Stimulated activated CD4-positive, alpha-beta T cell treated with anti-CD3 and anti-CD28 coated beads, Interleukin-12 subunit alpha, Interleukin-12 subunit beta, amount 100 ng/mL, for 24 hours (primary cell): ENCODE results near the gene IL20RB.

ENCODE experiments used
- DNase-seq, 2 experiments: peaks; one replicate each; pipeline ENCODE4 v3.0.0-alpha.2; 2020; ENCODE audit warnings: low read depth in 2 of 2

IL20RB gene, protein sequence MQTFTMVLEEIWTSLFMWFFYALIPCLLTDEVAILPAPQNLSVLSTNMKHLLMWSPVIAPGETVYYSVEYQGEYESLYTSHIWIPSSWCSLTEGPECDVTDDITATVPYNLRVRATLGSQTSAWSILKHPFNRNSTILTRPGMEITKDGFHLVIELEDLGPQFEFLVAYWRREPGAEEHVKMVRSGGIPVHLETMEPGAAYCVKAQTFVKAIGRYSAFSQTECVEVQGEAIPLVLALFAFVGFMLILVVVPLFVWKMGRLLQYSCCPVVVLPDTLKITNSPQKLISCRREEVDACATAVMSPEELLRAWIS

DNA sequence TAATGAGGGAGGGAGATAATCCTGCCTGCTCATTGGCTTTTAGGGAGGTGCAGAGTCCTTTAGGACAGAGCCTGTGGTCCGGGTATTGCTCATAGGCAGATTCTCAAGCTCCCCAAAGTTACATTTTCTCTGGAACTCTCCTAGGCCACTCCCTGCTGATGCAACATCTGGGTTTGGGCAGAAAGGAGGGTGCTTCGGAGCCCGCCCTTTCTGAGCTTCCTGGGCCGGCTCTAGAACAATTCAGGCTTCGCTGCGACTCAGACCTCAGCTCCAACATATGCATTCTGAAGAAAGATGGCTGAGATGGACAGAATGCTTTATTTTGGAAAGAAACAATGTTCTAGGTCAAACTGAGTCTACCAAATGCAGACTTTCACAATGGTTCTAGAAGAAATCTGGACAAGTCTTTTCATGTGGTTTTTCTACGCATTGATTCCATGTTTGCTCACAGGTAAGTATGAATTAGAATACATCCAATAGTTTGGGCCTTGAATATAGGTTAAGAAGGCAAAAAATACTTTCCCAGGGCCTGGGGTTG is at the start of gene IL20RB:
TSS of gene IL20RB (plus strand) at position 233 of the 538 bp plus-strand sequence. CDS start at position 364, 131 bp downstream.
- DNase-seq: no peak

DNA sequence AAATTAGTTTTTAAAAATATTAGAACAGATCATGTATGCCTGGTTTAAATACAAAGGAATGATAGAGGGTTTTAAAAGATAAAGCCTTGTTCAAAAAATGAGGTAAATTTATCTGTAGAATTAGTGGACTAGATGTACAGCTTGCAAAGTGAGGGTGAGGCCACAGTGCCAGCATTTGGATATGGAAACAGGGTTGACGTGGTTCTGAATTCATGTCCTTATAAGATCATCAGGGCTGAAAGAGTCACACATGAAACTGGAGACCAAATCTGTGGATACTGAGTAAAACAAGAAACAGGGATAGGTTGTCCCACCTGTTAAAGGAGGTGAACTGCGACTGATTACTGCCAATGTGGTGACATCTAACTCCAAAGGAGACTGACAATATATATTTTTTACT is 49.5 kb upstream of the IL20RB start:
- no peak for DNase-seq

DNA sequence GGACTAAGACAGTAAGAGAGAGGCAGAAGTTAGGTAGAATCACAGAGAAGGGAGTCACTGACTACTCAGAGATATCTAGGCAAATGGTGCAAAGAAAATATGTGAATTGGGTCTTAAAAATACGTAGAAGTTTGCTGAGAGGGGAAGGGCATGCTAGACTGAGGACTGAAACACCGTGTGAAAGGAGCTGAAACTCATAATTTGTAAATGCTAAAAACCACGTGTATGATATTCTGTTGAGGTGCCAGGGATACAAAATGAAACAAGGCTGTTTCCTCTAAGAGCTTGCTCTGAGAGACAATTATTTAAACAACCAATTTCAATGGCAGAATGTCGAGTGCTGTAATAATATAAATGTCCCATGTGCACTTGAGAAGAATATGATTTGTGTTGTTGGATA is 48.6 kb upstream of the IL20RB start:
- DNase-seq: no peak

DNA sequence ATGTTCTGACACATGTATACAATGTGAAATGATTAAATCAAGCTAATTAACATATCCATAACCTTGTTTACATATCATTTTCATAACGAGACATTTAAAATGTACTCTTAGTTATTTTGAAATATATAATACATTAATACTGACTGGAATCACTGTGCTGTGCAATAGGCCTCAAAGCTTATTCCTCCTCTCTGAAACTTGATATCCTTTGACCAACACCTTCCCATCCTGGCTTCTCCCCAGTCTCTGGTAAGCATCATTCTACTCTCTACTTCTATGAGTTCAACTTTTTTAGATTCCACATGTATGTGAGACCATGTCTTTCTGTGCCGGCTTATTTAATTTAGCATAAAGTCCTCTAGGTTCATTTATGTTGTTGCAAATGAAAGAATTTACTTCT is 47.1 kb upstream of the IL20RB start:
- no peak for DNase-seq

DNA sequence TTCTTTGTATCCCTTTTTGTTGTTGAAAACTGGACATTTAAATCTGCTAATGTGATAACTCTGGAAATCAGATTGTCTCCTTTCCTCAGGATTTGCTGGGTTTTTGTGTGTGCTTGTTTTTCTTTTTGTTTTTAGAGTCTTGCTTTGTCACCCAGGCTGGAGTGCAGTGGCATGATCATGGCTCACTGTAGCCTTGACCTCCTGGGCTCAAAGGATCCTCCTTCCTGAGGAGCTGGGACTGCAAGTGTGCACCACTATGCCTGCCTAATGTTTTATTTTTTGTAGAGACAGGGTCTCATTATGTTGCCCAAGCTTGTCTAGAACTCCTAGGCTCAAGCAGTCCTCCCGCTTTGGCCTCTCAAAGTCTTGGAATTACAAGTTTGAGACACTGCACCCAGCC is 44.6 kb upstream of the IL20RB start:
- no peak for DNase-seq

DNA sequence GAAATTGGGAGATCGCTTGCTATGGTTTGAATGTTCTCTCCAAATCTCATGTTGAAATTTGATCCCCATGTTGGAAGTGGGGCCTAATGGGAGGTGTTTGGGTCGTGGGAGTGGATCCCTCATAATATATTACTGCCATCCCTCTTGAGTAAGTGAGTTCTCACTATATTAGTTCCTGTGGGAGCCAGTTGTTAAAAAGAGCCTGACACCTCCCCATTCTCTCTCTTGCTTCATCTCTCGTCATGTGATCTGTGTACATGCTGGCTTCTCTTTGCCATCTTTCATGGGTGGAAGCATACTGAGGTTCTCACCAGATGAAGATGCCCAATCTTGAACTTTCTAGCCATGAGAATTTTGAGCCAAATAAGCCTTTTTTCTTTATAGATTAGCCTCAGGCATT is 43.0 kb upstream of the IL20RB start:
- DNase-seq: no peak

DNA sequence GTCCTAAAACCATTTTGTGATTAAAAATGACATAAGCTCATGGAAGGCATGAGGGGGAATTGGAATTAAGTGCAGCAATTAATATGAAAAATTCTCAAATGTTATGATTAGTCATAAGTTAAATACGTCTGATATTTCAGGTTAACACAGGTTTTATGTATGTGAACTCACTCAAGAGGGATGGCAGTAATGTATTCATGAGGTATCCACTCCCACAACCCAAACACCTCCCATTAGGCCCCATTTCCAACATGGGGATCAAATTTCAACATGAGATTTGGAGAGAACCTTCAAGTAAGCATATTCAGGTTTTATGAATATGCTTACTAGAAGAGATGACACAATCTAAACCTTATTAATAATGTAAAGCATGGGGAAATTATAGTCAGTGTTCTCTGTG is 41.6 kb upstream of the IL20RB start:
- no peak for DNase-seq

DNA sequence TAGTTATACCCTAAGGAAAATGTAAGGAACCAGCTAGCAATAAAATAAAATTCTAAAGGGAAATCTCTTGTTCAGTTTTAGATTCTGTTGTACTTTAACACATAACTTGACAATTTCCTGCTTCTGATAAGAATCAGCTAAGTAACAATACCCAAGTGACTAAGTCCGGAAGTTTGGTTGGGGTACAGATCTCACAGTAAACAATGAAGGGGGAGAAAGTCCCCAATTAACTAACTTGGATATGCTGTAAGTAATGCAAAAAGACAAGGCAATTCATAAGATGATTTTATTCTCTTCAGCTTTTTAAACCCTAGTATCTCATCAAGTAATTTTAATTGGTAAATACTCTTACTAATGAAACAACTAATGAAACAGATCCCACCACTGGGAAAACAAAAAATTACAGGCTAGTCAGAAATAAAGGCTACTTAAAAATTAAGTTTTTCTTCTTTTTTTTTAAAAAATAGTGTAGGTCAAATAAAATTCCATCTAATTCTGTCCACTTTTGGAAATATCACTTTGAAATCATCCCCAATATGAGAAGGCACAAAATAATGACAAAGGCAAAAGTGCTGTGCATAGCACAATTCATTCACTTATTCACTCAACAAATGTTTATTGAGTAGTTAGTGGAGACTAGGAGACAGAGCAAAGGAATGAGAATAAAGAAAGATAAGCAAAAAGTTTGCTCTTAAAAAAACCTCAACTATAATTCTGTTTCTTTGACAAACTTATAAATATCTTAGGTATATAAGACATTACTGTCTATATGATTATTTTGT is 37.8 kb upstream of the IL20RB start:
- no peak for DNase-seq

DNA sequence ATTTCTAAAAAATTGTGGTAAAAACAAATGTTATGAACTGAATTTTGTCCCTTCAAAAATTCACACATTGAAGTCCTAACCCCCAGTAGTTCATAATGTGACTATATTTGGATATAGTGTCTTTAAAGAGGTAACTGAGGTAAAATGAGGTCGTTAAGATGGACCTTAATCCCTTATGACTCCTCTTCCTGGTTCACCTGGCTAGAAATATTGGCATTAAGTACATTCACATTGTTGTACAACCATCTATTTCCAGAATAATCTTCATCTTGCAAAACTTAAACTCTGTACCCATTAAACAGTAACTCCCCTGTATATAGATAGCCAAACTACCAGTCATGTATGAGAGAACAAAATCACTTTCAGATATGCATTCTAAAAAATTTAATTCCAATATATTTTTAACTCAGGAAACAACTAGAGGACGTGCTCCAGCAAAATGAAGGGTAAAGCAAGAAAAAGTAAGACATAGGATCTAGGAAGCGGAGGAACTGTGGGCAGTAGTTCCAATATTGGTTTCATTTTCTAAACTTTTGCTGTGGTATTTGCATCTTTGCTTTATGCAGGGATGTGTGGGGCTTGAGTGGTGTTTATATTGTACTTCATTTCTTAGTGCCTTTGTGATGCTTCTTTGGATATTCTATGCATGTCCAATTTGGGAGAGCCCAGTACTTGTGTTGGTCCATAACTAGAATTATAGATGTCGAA is 36.7 kb upstream of the IL20RB start:
- DNase-seq: no peak

DNA sequence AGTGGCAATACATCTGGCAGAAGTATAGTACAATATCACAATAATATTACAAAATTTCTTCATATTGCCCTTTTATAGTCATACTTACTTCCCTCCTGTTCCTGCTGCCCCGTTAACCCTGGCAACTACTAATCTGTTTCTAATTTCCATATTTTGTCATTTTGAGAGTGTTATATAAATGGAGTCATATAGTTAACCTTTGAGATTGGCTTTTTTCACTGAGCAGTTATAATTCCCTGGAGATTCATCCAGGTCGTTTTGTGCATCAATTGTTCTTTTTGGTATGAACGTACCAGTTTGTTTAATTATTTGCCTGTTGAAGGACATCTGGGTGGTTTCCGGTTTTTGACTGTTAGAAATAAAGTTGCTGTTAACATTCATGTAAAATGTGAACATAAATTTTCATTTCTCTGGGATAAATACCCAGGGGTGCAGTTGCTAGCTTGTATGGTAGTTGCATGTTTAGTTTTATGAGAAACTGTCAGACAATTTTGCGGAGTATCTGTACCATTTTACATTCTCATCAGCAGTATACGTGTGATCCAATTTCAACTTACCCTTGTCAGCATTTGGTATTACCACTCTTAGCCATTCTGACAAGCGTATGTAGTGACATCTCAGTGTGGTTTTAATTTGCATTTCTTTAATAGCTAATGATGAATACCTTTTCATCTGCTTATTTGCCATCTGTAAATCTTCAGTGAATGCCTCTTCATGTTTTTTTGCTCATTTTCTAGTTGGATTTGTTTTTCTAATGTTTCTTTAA is 32.2 kb upstream of the IL20RB start:
- no peak for DNase-seq

DNA sequence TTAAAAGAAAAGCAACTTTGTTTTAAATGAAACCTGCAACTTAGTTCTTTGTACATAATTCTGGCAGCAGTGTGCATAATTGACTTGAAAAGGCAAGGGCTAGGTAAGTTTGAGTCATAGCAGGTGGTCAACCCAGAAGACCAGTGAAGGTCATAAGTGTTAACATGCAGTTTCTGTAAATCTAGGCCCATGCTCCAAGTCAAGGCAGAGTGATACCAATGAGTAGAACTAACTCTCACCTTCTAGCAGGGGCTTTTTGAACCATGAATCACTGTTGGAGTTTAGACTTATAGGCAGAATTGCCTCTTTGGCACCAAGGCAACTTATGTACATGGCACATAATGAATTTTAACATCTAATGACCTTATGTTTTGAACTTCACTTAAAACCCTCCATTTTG is 29.5 kb upstream of the IL20RB start:
- no peak for DNase-seq

DNA sequence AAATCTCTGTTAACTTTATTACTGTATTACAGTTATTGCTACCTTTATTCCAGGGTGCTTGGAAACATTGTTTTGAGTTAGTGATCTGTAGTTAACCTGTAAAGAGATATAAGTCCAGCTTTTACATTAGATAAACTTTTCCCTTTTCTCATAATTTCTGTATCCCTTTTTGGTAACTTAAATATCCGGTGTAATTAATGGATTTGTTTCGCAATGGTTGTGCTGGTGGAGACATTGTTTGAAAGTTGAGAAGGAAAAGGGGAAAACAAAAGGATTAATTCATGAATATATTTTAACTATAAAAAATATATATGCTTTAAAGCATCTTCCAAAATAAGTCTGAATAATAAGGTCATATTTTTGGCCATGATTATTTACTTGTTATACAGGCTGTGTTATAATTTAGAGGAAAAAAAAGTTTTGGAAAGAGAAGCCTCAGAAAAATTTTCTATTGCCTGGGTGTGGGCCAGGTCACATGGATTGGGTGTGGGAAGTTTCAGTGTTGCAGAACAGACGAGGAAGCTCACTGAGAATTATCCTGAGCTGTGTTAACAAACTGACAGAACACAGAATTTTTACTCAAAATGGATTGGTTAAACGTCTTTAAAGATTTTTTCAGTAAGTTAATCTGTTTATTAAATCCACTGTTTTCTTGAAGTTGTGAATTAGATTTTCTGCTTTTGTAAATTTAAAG is 27.7 kb upstream of the IL20RB start:
- DNase-seq: no peak

DNA sequence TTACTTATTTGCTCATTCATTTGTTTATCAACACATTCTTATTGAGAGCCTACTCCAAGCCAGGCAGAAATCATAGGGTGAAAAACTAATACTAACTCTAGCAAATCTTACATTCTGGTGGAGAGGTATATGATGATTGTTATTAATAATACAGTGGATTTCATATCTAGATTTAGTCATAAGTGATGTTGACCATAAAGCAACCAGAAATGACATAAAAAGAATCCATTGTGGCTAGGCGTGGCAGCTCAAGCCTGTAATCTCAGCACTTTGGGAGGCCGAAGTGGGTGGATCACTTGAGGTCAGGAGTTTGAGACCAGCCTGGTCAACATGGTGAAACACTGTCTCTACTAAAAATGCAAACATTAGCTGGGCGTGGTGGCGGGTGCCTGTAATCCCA is 26.2 kb upstream of the IL20RB start:
- no peak for DNase-seq

DNA sequence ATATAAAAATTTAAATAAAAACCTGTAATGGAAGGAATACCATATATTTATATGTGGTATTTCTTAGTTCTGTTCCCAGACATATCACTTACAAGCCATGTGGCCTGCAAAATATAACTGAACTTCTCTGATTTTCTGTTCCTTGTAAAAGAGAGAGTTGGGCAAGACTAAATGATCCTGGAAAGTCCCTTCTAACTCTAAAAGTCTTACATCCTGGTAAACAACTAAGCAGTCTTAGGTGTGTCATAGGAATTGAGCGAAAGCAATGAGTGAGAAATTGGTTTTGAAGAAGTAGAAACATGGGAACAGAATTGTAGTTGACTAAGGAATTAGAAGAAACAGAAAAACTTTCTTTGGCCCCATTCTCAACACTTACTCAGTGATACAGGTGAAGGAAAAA is 25.3 kb upstream of the IL20RB start:
- no peak for DNase-seq

DNA sequence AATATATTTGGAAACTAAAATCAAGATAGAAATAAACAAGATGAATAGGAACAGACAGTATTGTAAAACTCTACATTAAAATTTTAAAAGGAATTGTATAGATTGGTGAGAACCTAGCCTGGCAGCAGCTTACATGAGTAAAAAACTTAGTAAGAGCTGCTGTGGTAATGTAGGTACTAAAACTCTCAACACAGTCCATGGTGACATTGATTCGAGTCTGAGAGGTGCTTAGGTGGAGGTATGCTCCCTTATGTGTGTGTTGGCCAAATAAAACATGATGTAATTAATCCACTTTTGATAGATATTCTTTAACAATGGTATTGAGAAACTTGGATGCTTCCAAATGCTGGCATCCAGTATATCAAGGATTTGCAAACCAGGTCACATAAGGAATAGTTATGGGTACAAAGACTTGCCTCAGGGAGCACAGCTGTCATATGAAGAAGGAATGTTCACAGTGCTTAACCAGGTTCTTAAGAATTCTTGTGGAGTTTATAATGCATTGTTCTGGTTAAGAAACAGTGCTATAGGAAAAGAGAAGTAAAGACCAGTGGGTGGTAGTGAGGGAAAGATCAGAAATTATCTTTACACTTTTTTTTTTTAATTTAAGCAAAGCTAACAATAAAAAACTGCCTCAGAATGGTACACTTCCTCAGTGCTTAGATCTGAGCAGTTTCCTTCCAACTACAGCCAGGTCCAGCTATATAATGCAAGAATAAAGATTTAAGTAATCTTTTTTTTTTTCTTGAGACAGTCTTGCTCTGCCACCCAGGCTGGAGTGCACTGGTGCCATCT is 24.6 kb upstream of the IL20RB start:
- no peak for DNase-seq

DNA sequence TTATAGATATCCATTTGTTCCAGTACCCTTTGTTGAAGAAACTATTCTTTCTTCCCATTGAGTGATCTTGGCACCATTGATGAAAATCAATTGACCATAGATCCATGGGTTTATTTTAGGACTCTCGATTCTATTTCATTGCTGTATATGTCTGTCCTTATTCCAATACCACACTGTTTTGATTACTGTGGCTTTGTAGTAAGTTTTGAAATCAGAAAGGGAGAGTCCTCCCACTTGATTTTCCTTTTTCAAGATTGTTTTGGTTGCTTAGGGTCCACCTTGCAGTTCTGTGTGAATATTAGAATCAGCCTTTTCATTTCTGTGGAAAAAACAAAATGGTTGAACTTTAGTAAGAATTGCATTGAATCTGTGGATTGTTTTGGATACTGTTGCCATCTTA is 20.6 kb upstream of the IL20RB start:
- no peak for DNase-seq

DNA sequence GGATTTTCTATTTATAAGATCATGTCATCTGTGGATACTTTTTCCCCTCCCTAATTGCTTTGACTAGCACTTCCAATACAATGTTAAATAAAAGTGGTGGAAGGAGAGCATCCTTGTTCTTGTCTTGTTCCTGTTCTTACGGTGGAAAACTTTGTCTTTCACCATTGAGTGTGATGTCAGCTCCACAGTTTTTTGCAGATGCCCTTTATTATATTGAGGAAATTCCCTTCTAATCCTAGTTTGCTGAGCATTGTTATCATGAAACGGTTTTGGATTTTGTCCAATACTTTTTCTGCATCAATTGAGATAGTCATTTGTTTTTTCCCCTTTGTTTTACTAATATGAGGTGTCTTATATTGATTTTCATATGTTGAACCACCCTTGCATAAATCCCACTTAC is 19.9 kb upstream of the IL20RB start:
- DNase-seq: no peak

DNA sequence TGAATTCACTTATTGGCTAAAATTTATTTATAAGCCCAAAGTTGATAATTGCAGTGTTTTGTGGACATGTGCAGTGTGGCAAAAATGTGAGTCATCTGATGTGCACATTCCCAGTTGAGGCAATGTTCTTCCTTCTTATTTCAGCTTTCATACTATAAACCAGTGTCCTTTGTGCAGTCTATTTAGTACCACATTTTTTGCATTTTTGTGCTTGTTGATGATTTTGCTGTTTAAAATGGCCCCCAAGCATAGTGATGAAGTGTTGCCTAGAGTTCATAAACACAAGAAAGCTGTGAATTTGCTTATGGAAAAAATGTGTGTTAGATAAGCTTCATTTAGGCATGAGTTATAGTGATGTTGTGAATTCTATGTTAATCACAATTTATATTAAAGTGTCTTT is 19.4 kb upstream of the IL20RB start:
- no peak for DNase-seq

DNA sequence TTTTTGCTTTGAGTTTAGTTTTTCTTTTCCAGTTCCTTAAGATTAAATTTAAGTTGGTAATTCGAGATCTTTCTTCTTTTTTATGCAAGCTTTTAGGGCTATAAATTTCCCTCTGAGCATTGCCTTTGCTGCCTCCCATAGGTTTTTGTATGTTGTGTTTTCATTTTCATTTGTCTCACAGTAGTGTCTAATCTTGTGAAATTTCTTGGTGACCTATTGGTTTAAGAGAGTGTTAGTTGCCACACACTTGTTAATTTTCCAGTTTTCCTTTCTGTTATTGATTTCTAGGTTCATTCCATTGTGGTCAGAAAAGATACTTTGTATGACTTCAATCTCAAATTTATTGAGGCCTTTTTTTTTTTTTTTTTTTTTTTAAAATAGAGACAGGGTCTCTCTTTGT is 18.3 kb upstream of the IL20RB start:
- no peak for DNase-seq

DNA sequence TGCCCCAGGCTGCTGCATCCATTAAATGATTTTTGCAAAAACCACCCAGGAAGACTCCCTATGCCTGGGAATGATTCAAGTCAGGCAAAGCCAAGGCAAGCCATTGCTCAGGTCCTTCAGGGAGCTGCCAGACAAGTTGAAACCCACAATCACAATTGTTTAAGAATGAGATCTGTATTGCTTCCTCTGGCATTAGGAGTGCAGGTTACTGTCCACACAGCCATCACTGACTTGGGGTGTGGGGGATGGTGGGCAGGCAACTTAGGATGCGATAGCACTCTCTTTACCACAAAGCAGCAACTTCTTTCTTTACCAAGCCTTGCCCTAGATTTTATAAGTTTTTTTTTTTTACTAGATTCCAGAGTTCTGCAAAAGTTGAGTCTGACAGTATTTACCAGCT is 15.0 kb upstream of the IL20RB start:
- DNase-seq: no peak
